HepG2 (cell line): ENCODE measurements around the gene UCN. TPM values are rescaled to one million over a fixed set of nuclear protein-coding genes. Genes with fewer than 3 reads are reported as not detected.

Source experiments
- ERF ChIP-seq: IDR thresholded peaks from 2 replicates; pipeline ENCODE4 v1.6.1; 2018; ENCODE audit warnings: missing biosample characterization, missing genetic modification reagents
- GLMP ChIP-seq: sonication (generic); formaldehyde crosslinking; IDR thresholded peaks from 2 replicates; pipeline ENCODE4 v1.9.0; 2021; ENCODE audit warnings: missing genetic modification reagents, mild to moderate bottlenecking, borderline replicate concordance
- GPBP1L1 ChIP-seq: sonication (generic); formaldehyde crosslinking; IDR thresholded peaks from 2 replicates; pipeline ENCODE4 v1.5.0; 2020; ENCODE audit warnings: mild to moderate bottlenecking, missing genetic modification reagents
- HNF1B ChIP-seq: sonication (generic); formaldehyde crosslinking; IDR thresholded peaks from 2 replicates; pipeline ENCODE4 v1.5.1; 2020; ENCODE audit warnings: mild to moderate bottlenecking, moderate library complexity, missing genetic modification reagents
- HOXA3 ChIP-seq: sonication (generic); formaldehyde crosslinking; IDR thresholded peaks from 2 replicates; pipeline ENCODE4 v1.5.0; 2020; ENCODE audit warnings: missing genetic modification reagents
- KDM2A ChIP-seq: sonication (generic); formaldehyde crosslinking; IDR thresholded peaks from 2 replicates; pipeline ENCODE4 v1.4.0; 2020; ENCODE audit warnings: low read depth, missing genetic modification reagents, borderline replicate concordance
- MBNL3 ChIP-seq: fragments of 250-450 bp; sonication (Bioruptor Pico); conservative IDR thresholded peaks from 2 replicates; pipeline ENCODE4 v1.8.0; 2022; ENCODE audit warnings: mild to moderate bottlenecking, inconsistent platforms
- MED1 ChIP-seq: sonication (generic); formaldehyde crosslinking; IDR thresholded peaks from 2 replicates; pipeline ENCODE4 v1.4.0; 2020; ENCODE audit warnings: missing genetic modification reagents
- MTA3 ChIP-seq: sonication (generic); formaldehyde crosslinking; IDR thresholded peaks from 2 replicates; pipeline ENCODE4 v1.4.0; 2020; ENCODE audit warnings: missing genetic modification reagents
- NR1H2 ChIP-seq: sonication (generic); formaldehyde crosslinking; IDR thresholded peaks from 2 replicates; pipeline ENCODE4 v1.8.1; 2022; ENCODE audit warnings: low read depth, missing genetic modification reagents, borderline replicate concordance
- RFX1 ChIP-seq: fragments of 450-650 bp; IDR thresholded peaks from 2 replicates; pipeline ENCODE4 v1.6.1; 2017
- RXRB ChIP-seq: IDR thresholded peaks from 2 replicates; pipeline ENCODE4 v1.6.1; 2016; ENCODE audit warnings: borderline replicate concordance, missing genetic modification reagents, missing compliant biosample characterization
- SRSF4 ChIP-seq: fragments of 200-400 bp; formaldehyde crosslinking; IDR thresholded peaks from one replicate; pipeline ENCODE4 v1.6.1; 2018; ENCODE audit warnings: mild to moderate bottlenecking, low read depth, low read length, moderate library complexity; ENCODE audit not compliant: poor library complexity, severe bottlenecking
- TCF7L2 ChIP-seq: IDR thresholded peaks from 2 replicates; pipeline ENCODE4 v1.6.1; 2011; ENCODE audit warnings: mild to moderate bottlenecking, low read depth, low read length, moderate library complexity
- TEAD3 ChIP-seq: optimal IDR thresholded peaks from 2 replicates; pipeline ENCODE3; 2016; ENCODE audit warnings: borderline replicate concordance
- TGIF2 ChIP-seq: IDR thresholded peaks from 2 replicates; pipeline ENCODE4 v1.6.1; 2016; ENCODE audit warnings: control low read depth, missing compliant biosample characterization
- ZNF235 ChIP-seq: sonication (generic); formaldehyde crosslinking; IDR thresholded peaks from 2 replicates; pipeline ENCODE4 v1.8.1; 2023; ENCODE audit warnings: mild to moderate bottlenecking, missing genetic modification reagents, borderline replicate concordance
- ZNF263 ChIP-seq: sonication (generic); formaldehyde crosslinking; IDR thresholded peaks from 2 replicates; pipeline ENCODE4 v1.4.0; 2020; ENCODE audit warnings: missing genetic modification reagents
- ZNF44 ChIP-seq: sonication (generic); formaldehyde crosslinking; IDR thresholded peaks from 2 replicates; pipeline ENCODE4 v1.5.1; 2020; ENCODE audit warnings: mild to moderate bottlenecking, missing genetic modification reagents
- ZNF460 ChIP-seq: sonication (generic); formaldehyde crosslinking; IDR thresholded peaks from 2 replicates; pipeline ENCODE4 v1.5.1; 2020; ENCODE audit warnings: missing genetic modification reagents, mild to moderate bottlenecking, borderline replicate concordance
- ZNF513 ChIP-seq: sonication (generic); formaldehyde crosslinking; conservative IDR thresholded peaks from 2 replicates; pipeline ENCODE4 v1.5.0; 2020; ENCODE audit warnings: missing genetic modification reagents
- ZNF629 ChIP-seq: sonication (generic); formaldehyde crosslinking; conservative IDR thresholded peaks from 2 replicates; pipeline ENCODE4 v1.5.0; 2020; ENCODE audit warnings: missing genetic modification reagents
- ZNF709 ChIP-seq: sonication (generic); formaldehyde crosslinking; IDR thresholded peaks from 2 replicates; pipeline ENCODE4 v1.5.0; 2020; ENCODE audit warnings: mild to moderate bottlenecking, missing genetic modification reagents
- ZNF724P ChIP-seq: sonication (generic); formaldehyde crosslinking; IDR thresholded peaks from 2 replicates; pipeline ENCODE4 v1.8.0; 2022; ENCODE audit warnings: missing genetic modification reagents, borderline replicate concordance
- ZNF790 ChIP-seq: sonication (generic); formaldehyde crosslinking; IDR thresholded peaks from 2 replicates; pipeline ENCODE4 v1.8.0; 2022; ENCODE audit warnings: missing genetic modification reagents, mild to moderate bottlenecking, borderline replicate concordance
- polyA plus RNA-seq, 8 experiments: library from polyadenylated mRNA; depleted of rRNA in 3 of 8; stranded (reverse) in 7 of 8; unstranded in 1 of 8; fragments of >200 nt; fragmentation: Illumina TruSeq in 4 of 8; extraction: Trizol in 4 of 8; gene quantifications; 2 replicates each; pipeline versions ENCODE4 v1.2.1 to v1.2.3, GENCODE V29; 2011 to 2016; ENCODE audit warnings: low read depth in 4 of 8, missing spikeins in 1 of 8, mixed read lengths in 1 of 8; ENCODE audit not compliant: insufficient read depth in 1 of 8
- total RNA-seq, 5 experiments: library from RNA; depleted of rRNA; stranded (reverse); fragments of >200 nt; fragmentation: Illumina TruSeq; extraction: Trizol; gene quantifications; 2 replicates each; pipeline ENCODE4 v1.2.3, GENCODE V29; 2016; ENCODE audit warnings: low read depth in 1 of 5

UCN gene
- total and polyA plus RNA-seq, 2 of the 13 experiments (the other 11 are each of a cell fraction or from before 2014, with no cell fraction given), result 1.2 to 2.3 TPM

- TF ChIP-seq ZNF263 (CRISPR knock-in tag) (peak; percentile 71), MBNL3 (CRISPR knock-in tag) (no peak), RXRB (CRISPR knock-in tag) (peak; percentile 3; the same call in 1 of the 2 replicates), TEAD3 (CRISPR knock-in tag) (peak; percentile 92), ZNF629 (CRISPR knock-in tag) (no peak), ZNF513 (CRISPR knock-in tag) (no peak), KDM2A (CRISPR knock-in tag) (no peak), HNF1B (CRISPR knock-in tag) (no peak), MTA3 (no peak), TGIF2 (CRISPR knock-in tag) (no peak), HOXA3 (CRISPR knock-in tag) (0 out of 2 replicates have a peak, but pooled peaks have one; percentile 61), TCF7L2 (no peak), ZNF460 (no peak), ZNF790 (CRISPR knock-in tag) (no peak), GPBP1L1 (no peak), ZNF44 (CRISPR knock-in tag) (0 out of 2 replicates have a peak, but pooled peaks have one; percentile 46), NR1H2 (CRISPR knock-in tag) (no peak), ZNF724P (CRISPR knock-in tag) (peak; percentile 67; the same call in 1 of the 2 replicates), SRSF4 (no peak), ZNF235 (CRISPR knock-in tag) (no peak), ERF (peak; percentile 33; the same call in 1 of the 2 replicates), RFX1 (no peak), GLMP (CRISPR knock-in tag) (no peak), MED1 (CRISPR knock-in tag) (peak; percentile 61; the same call in 1 of the 2 replicates), ZNF709 (CRISPR knock-in tag) (no peak)
Observed at GRCh38 chr2:27353762-27354596, 45.7 kb upstream of the UCN start (continued).
